Esophagus (tissue), 2 donors: ENCODE data around the gene CPLX3. TPM values are rescaled to one million over a fixed set of nuclear protein-coding genes. Genes with fewer than 3 reads are reported as not detected.
A peak's percentile ranks its signal among the peaks of the same experiment; 100 is the strongest.

ENCODE experiments used
- H3K27ac ChIP-seq, 2 donors: one replicate each; pipeline ENCODE4 v1.5.1; 2013; ENCODE audit warnings: low read depth in 2 of 2, mild to moderate bottlenecking in 2 of 2, inconsistent platforms in 1 of 2, low read length in 1 of 2, moderate library complexity in 1 of 2
- H3K27me3 ChIP-seq, 2 donors: one replicate each; pipeline ENCODE4 v1.6.1; 2013; ENCODE audit warnings: low read length in 2 of 2, control low read depth in 1 of 2, mild to moderate bottlenecking in 1 of 2; ENCODE audit not compliant: insufficient read depth in 2 of 2, control insufficient read depth in 1 of 2
- H3K36me3 ChIP-seq, 2 donors: one replicate each; pipeline ENCODE4 v1.6.1; 2013; ENCODE audit warnings: low read length in 1 of 2; ENCODE audit not compliant: control insufficient read depth in 2 of 2, insufficient read depth in 2 of 2
- H3K4me1 ChIP-seq, 2 donors: one replicate each; pipeline ENCODE4 v1.6.1; 2013; ENCODE audit warnings: low read length in 1 of 2; ENCODE audit not compliant: control insufficient read depth in 2 of 2, insufficient read depth in 2 of 2
- H3K4me3 ChIP-seq, 2 donors: one replicate each; pipeline ENCODE4 v1.5.1; 2013; ENCODE audit warnings: low read length in 2 of 2, mild to moderate bottlenecking in 2 of 2, low read depth in 1 of 2, moderate library complexity in 1 of 2
- H3K9me3 ChIP-seq, 2 donors: one replicate each; pipeline ENCODE4 v1.6.1; 2013; ENCODE audit warnings: mild to moderate bottlenecking in 2 of 2, low read depth in 1 of 2, low read length in 1 of 2, moderate library complexity in 1 of 2; ENCODE audit not compliant: control insufficient read depth in 2 of 2, insufficient read depth in 1 of 2
- WGBS, 2 donors: extraction: QIAGEN DNeasy Blood & Tissue Kit; methylation state at CpG; one replicate each; pipeline ENCODE4 v1.1.7; 2013; 5-methylcytosine and 5-hydroxymethylcytosine counted together
- polyA plus RNA-seq, 2 donors: library from polyadenylated mRNA; stranded (reverse); fragments of 200-250 nt; gene quantifications; one replicate each; pipeline ENCODE4 v1.2.3, GENCODE V29; 2013
- donor health status: healthy with polysubstance abuse.
- donor health status: Bipolar disorder and iron deficiency.

The CPLX3 gene, protein sequence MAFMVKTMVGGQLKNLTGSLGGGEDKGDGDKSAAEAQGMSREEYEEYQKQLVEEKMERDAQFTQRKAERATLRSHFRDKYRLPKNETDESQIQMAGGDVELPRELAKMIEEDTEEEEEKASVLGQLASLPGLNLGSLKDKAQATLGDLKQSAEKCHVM
- polyA plus RNA-seq = 1 to 10 TPM in 1 of 2 donors, under 1 TPM in 1; 0.48 to 1.2 TPM

DNA sequence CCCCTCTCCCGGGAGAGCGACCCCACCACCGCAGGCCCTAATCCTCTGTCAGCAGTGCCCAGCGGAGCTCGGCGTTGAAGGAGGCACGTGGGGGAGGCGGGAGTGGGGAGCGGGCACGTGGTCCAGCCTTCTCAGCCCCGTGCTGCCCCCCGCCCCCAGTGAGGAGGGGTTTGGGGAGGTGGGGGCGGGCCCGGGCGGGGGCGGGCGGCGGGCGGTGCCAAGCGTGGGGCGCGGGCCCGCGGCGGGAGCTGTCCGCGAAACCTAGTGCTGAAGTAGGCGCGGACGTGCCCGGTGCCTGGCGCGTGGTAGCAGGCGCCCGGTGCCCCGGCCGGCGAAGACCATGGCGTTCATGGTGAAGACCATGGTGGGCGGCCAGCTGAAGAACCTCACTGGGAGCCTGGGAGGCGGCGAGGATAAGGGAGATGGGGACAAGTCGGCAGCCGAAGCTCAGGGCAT lies at the start of gene CPLX3:
Gene CPLX3, plus strand, starts transcription at position 264 of the 456 bp plus-strand sequence. Its CDS starts 77 bp downstream, at position 341.
- no peak within 1 kb of the TSS for H3K27ac ChIP-seq
- no peaks in the 10 kb centered on the region for H3K36me3 ChIP-seq
- H3K27me3 ChIP-seq = peaks cover 0 to 3% of the 10 kb centered on the region in 2 donors

GRCh38 chr15:74776821-74777768 lies 49.3 kb upstream of the CPLX3 start:
- H3K36me3 ChIP-seq = no peaks in the 10 kb centered on the region
- H3K27me3 ChIP-seq = no peaks in the 10 kb centered on the region
- H3K4me3 ChIP-seq = no peak overlapping the region
- H3K27ac ChIP-seq = peak overlapping the region; percentile 29 to 63
- 41 to 42% methylated on average over 13 of the region's 13 CpGs for WGBS, 2 donors
- H3K4me1 ChIP-seq = peaks cover 3 to 23% of the 10 kb centered on the region in 2 donors
- H3K9me3 ChIP-seq = no peaks in the 10 kb centered on the region

More for the DNA sequence above, at the start of gene CPLX3:
- Histone ChIP-seq H3K4me3 (no peak within 1 kb of the TSS), H3K9me3 (no peaks in the 10 kb centered on the region), H3K4me1 (peaks cover 0 to 5% of the 10 kb centered on the region in 2 donors)
- WGBS, 2 donors = 6 to 8% methylated on average over 27 to 44 of the region's 44 CpGs

- Histone ChIP-seq H3K4me1 (peaks cover 3 to 19% of the 10 kb centered on the region in 2 donors), H3K27me3 (no peaks in the 10 kb centered on the region), H3K36me3 (no peaks in the 10 kb centered on the region), H3K9me3 (no peaks in the 10 kb centered on the region), H3K27ac (peak overlapping the region; percentile 29 to 63), H3K4me3 (no peak overlapping the region)
- WGBS, 2 donors = 83 to 84% methylated on average over 6 of the region's 6 CpGs
Observed at GRCh38 chr15:74777769-74778598, 48.4 kb upstream of the CPLX3 start.

DNA sequence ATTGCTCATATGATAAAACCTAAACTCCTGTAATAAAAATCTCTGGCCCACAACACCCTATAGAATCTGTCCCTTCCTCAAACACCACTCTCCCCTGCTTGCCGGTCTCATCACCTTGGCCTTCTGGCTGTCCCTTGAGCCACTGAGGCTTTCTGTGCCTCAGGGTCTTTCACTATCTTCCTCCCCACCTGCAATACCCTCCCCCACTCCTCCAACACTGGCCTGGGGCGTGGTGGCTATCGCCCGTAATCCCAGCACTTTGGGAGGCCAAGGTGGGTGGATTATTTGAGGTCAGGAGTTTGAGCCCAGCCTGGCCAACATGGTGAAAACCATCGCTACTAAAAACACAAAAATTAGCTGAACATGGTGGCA lies 47.8 kb upstream of the CPLX3 start:
- Histone ChIP-seq H3K9me3 (no peaks in the 10 kb centered on the region), H3K27me3 (no peaks in the 10 kb centered on the region), H3K36me3 (no peaks in the 10 kb centered on the region), H3K27ac (peak overlapping the region in 1 of 2 donors; percentile 20), H3K4me1 (peaks cover 5 to 23% of the 10 kb centered on the region in 2 donors), H3K4me3 (no peak overlapping the region)
- 90 to 92% methylated on average over 5 of the region's 5 CpGs for WGBS, 2 donors

DNA sequence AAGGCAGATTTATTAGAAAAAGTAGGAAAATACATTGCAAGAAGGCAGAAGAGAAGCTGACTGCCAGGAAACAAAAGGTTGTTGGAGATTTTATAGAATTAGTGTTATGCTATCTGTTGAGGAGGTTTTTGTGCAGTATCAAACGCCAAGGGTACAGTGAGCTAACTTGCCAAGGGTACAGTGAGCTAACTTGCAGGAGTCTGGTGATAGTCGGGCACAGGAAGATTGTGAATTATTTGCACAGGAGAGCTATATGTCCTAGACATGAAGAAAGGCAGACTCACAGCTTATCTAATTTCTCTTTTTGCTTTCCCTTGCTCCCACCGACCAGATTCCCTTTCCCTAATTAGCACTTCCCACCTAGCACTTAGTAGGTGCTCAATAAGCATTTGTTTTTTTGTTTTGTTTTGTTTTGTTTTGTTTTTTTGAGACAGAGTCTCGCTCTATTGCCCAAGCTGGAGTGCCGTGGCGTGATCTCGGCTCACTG lies 47.2 kb upstream of the CPLX3 start:
- Histone ChIP-seq H3K27ac (peak overlapping the region in 1 of 2 donors; percentile 26), H3K36me3 (no peaks in the 10 kb centered on the region), H3K9me3 (no peaks in the 10 kb centered on the region), H3K4me1 (peaks cover 10 to 28% of the 10 kb centered on the region in 2 donors), H3K4me3 (no peak overlapping the region), H3K27me3 (no peaks in the 10 kb centered on the region)
- WGBS, 2 donors = 72 to 86% methylated on average over 7 of the region's 7 CpGs

- no peaks in the 10 kb centered on the region for H3K36me3 ChIP-seq
- no peaks in the 10 kb centered on the region for H3K9me3 ChIP-seq
- 40 to 41% methylated on average over 16 of the region's 16 CpGs for WGBS, 2 donors
- peak overlapping the region; percentile 46 to 97 for H3K4me3 ChIP-seq
- peak overlapping the region; percentile 67 to 91 for H3K27ac ChIP-seq
- peaks cover 14 to 35% of the 10 kb centered on the region in 2 donors for H3K4me1 ChIP-seq
- no peaks in the 10 kb centered on the region for H3K27me3 ChIP-seq
Observed at GRCh38 chr15:74780523-74781430, 45.6 kb upstream of the CPLX3 start.

GRCh38 chr15:74781431-74782258 lies 44.8 kb upstream of the CPLX3 start, which contains the start of gene CSK:
Gene CSK, plus strand, starts transcription at chr15:74782080. Its CDS starts 16,218 bp downstream, at chr15:74798298.
- Histone ChIP-seq H3K9me3 (no peaks in the 10 kb centered on the region), H3K27ac (peak within 1 kb of the TSS; percentile 97 to 99), H3K27me3 (no peaks in the 10 kb centered on the region), H3K4me3 (peak within 1 kb of the TSS; percentile 78 to 97), H3K36me3 (no peaks in the 10 kb centered on the region), H3K4me1 (peaks cover 16 to 41% of the 10 kb centered on the region in 2 donors)
- 0% methylated on average over 59 to 74 of the region's 74 CpGs for WGBS, 2 donors
